Nephron progenitor cell (in vitro differentiated cells): ENCODE measurements around the gene RNF13.
"Not testable (repeated sequence)": the region's sequence is repeated elsewhere in the genome, so short reads cannot be mapped to it uniquely, and the experiment has no call there.

Source experiments
- DNase-seq: peaks from one replicate; pipeline ENCODE4 v3.0.0; 2021
- H3K27ac Mint-ChIP-seq: 2 replicates; pipeline ENCODE4 v1.8.0; 2021; ENCODE audit warnings: mild to moderate bottlenecking, moderate library complexity, mixed read lengths
- H3K27me3 Mint-ChIP-seq: 2 replicates; pipeline ENCODE4 v1.8.0; 2021; ENCODE audit warnings: mild to moderate bottlenecking, low read depth, mixed read lengths; ENCODE audit not compliant: poor library complexity
- H3K36me3 Mint-ChIP-seq: 2 replicates; pipeline ENCODE4 v1.8.0; 2021; ENCODE audit warnings: low read depth, mixed read lengths
- H3K4me1 Mint-ChIP-seq: 2 replicates; pipeline ENCODE4 v1.8.0; 2021; ENCODE audit warnings: mixed read lengths
- H3K4me3 Mint-ChIP-seq: 2 replicates; pipeline ENCODE4 v1.8.0; 2021; ENCODE audit warnings: mild to moderate bottlenecking, moderate library complexity, mixed read lengths
- H3K9me3 Mint-ChIP-seq: 2 replicates; pipeline ENCODE4 v1.8.0; 2021; ENCODE audit warnings: mild to moderate bottlenecking, moderate library complexity, mixed read lengths
- TF ChIP-seq, protein P1 (sequence below): fragments of 200-600 bp; sonication (generic); IDR thresholded peaks from 2 replicates; pipeline ENCODE4 v1.5.0; 2021; ENCODE audit warnings: antibody characterized with exemption

RNF13 gene

DNA sequence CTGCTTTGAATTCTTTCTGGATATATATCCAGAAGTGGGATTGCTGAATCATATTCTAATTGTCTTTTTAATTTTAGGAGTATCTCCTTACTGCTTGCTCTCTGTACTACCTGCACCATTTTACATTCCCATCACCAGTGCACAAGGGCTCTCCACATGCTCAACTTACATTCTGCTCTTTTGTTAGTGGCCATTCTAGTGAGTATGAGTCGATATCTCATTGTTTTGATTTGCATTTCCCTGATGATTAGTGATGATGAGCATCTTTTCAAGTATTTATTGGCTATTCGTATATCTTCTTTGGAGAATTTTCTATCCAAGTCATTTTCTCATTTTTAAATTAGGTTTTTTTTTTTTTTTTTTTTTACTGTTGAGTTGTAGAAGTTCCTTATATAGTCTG, 128.2 kb downstream of the RNF13 start:
- Mint-ChIP-seq H3K27me3 (peaks cover 3% of the 10 kb centered on the region), H3K36me3 (peaks cover 91% of the 10 kb centered on the region), H3K4me1 (no peaks in the 10 kb centered on the region), H3K27ac (no peak overlapping the region), H3K4me3 (no peak overlapping the region), H3K9me3 (peaks cover 50% of the 10 kb centered on the region)
- no peak for DNase-seq
- TF ChIP-seq, protein P1, sequence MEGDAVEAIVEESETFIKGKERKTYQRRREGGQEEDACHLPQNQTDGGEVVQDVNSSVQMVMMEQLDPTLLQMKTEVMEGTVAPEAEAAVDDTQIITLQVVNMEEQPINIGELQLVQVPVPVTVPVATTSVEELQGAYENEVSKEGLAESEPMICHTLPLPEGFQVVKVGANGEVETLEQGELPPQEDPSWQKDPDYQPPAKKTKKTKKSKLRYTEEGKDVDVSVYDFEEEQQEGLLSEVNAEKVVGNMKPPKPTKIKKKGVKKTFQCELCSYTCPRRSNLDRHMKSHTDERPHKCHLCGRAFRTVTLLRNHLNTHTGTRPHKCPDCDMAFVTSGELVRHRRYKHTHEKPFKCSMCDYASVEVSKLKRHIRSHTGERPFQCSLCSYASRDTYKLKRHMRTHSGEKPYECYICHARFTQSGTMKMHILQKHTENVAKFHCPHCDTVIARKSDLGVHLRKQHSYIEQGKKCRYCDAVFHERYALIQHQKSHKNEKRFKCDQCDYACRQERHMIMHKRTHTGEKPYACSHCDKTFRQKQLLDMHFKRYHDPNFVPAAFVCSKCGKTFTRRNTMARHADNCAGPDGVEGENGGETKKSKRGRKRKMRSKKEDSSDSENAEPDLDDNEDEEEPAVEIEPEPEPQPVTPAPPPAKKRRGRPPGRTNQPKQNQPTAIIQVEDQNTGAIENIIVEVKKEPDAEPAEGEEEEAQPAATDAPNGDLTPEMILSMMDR, result no peak

DNA sequence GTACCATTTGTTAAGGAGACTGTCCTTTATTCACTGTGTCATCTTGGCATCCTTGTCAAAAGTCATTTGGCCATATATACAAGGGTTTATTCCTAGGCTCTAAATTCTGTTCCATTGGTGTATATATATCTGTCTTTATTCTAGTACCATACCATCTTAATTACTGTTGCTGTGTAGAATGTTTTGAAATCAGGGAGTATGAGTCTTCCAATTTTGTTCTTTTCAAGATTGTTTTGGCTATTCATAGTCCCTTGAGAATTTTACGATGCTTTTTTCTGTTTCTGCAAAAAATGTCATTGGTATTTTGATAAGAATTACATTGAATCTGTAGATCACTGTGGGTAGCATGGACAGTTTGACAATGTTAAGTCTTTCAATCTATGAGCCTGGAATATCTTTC, 128.9 kb downstream of the RNF13 start:
- Mint-ChIP-seq H3K9me3 (peaks cover 57% of the 10 kb centered on the region), H3K4me1 (no peaks in the 10 kb centered on the region), H3K36me3 (peaks cover 91% of the 10 kb centered on the region), H3K4me3 (no peak overlapping the region), H3K27ac (no peak overlapping the region), H3K27me3 (peaks cover 3% of the 10 kb centered on the region)
- TF ChIP-seq, protein P1, result no peak
- DNase-seq, result no peak

DNA sequence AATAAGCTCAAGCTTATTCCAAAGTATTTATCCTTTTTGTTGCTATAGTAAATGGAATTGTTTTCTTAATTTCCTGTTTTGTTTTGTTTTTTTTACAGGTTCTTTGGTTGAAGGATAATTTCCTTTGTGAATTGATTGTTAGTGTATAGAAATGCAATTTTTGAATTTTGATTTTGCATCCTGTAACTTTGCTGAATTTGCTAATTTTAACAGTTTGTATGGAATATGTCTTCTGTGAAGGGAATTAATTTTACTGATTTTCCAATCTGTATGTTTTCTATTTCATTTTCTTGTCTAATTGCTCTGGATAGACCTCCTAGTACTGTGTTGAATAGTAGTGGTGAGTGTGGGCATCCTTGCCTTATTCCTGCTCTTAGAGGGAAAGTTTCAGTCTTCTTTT, 129.4 kb downstream of the RNF13 start:
- TF ChIP-seq, protein P1, result no peak
- Mint-ChIP-seq H3K27ac (no peak overlapping the region), H3K27me3 (peaks cover 3% of the 10 kb centered on the region), H3K36me3 (peaks cover 92% of the 10 kb centered on the region), H3K4me1 (no peaks in the 10 kb centered on the region), H3K9me3 (peaks cover 62% of the 10 kb centered on the region), H3K4me3 (no peak overlapping the region)
- DNase-seq, result no peak

DNA sequence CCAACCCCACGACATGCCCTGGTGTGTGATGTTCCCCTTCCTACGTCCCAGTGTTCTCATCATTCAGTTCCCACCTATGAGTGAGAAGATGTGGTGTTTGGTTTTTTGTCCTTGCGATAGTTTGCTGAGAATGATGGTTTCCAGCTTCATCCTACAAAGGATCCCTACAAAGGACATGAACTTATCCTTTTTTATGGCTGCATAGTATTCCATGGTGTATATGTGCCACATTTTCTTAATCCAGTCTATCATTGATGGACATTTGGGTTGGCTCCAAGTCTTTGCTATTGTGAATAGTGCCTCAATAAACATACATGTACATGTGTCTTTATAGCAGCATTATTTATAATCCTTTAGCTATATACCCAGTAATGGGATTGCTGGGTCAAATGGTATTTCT, 131.0 kb downstream of the RNF13 start:
- not testable (repeated sequence) for H3K27me3 Mint-ChIP-seq, H3K4me3 Mint-ChIP-seq, DNase-seq, H3K27ac Mint-ChIP-seq, H3K4me1 Mint-ChIP-seq
- peaks cover 74% of the 10 kb centered on the region for H3K9me3 Mint-ChIP-seq
- H3K36me3 Mint-ChIP-seq, result peaks cover 98% of the 10 kb centered on the region

DNA sequence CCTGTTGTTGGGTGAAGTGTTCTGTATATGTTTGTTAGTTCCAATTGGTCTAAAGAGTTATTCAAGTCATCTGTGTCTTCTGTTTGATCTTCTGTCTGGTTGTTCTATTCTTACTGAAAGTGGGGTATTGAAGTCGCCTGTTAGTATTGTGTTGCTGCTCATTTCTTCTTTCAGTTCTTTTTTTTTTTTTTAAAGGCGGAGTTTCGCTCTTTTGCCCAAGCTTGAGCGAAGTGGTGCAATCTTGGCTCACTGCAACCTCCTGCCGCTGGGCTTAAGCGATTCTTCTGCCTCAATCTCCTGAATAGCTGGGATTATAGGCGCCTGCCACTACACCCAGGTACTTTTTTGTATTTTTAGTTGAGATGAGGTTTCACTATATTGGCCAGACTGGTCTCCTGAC, 134.2 kb downstream of the RNF13 start:
- TF ChIP-seq, protein P1, result no peak
- Mint-ChIP-seq H3K4me3 (no peak overlapping the region), H3K4me1 (no peaks in the 10 kb centered on the region), H3K36me3 (peaks cover 100% of the 10 kb centered on the region), H3K27ac (no peak overlapping the region), H3K27me3 (peaks cover 4% of the 10 kb centered on the region), H3K9me3 (peaks cover 92% of the 10 kb centered on the region)
- DNase-seq, result no peak

GRCh38 chr3:149949181-149949580, 136.2 kb downstream of the RNF13 start:
- DNase-seq, result no peak
- Mint-ChIP-seq H3K27me3 (peaks cover 4% of the 10 kb centered on the region), H3K4me3 (no peak overlapping the region), H3K36me3 (peaks cover 93% of the 10 kb centered on the region), H3K4me1 (no peaks in the 10 kb centered on the region), H3K9me3 (peaks cover 72% of the 10 kb centered on the region), H3K27ac (no peak overlapping the region)
- TF ChIP-seq, protein P1, result no peak
